Measurements from ENCODE around the gene LRRC74A.
"Not testable (repeated sequence)": the region's sequence is repeated elsewhere in the genome, so short reads cannot be mapped to it uniquely, and the experiment has no call there.

The LRRC74A gene

DNA sequence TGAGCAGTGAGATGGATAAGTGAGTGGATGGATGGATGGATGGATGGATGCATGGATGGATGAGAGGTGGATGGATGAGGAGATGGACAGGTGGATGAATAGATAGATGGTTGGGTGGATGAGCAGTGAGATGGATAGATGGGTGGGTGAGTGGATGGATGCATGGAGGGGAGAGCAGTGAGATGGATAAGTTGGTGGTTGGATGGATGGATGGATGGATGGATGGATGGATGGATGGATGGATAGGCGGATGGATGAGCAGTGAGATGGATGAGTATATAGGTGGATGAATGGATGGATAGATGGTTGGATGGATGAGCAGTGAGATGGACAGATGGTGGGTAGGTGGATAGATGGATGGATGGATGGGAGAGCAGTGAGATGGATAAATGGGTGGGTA lies 30.6 kb downstream of the LRRC74A start:
- no peak for DNase-seq

DNA sequence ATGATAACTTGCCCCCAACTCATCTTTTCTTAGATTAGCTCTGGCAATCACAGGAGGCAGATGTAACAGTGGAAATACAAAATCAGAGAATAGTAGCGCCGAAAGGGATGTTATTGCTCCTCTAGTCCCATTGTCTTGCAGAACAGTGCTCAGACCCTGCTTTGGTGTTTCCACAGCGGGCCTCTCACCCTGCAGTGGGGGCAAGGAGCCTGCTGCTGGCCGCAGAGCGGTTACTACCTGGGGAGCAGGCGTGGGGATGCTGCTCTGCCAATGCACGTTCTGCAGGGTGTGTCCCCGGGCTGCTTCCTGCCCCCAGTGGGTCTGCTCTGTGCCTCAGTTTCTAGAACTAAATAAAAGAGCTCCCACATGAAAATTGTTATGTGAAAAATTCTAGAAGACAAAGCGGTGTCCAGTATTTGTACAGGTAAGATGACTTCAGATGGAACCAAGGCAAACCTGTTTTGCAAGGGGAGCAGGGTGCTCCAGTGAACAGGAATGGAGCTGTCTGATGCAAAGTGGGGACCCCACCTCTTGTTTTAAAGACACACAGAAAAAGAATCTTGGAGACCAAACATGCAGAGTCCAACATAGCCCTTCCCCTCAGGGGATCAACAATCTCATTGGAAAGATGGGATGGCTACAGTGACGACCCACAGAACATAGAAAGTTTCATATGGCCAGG lies 35.5 kb downstream of the LRRC74A start:
- no peak for DNase-seq

DNA sequence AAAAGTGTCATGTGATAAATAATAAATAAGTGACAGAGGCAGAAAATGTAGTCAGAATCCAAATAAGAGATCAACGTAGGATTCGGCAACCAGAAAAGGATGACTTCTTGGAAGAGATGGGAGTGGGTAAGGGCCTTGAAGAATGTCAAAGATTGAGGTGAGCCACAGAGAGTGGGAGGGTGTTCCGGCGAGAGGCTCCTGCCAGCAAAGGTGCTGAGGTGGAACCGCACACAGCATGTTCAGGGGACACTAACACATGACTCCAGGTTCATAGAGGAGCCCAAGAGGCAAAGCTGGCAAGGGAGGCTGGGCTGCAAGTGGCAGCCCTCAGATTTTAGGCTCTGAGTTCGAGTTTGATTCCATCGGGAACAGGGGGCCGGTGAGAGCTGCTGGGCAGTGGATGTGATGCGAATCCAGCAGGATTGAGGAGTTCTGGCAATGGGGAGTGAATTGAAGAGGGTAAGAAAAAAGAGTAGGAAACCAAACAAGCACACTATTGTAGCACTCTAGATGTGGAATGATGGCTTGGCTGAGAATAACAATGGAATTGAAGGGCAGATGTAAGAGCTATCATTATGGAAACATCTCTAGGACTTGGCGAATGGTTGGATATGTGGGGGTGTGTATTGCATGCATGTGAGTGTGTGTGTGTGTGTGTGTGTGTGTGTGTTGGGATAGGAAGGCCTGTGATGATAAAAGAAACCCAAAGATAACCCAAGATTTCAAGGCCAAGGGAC lies 36.5 kb downstream of the LRRC74A start:
- peak; percentile 20 for DNase-seq

- DNase-seq = peak; percentile 98
Measured at GRCh38 chr14:76863724-76864407, 37.7 kb downstream of the LRRC74A start.

GRCh38 chr14:76866456-76866855 lies 40.2 kb downstream of the LRRC74A start:
- no peak for DNase-seq

DNA sequence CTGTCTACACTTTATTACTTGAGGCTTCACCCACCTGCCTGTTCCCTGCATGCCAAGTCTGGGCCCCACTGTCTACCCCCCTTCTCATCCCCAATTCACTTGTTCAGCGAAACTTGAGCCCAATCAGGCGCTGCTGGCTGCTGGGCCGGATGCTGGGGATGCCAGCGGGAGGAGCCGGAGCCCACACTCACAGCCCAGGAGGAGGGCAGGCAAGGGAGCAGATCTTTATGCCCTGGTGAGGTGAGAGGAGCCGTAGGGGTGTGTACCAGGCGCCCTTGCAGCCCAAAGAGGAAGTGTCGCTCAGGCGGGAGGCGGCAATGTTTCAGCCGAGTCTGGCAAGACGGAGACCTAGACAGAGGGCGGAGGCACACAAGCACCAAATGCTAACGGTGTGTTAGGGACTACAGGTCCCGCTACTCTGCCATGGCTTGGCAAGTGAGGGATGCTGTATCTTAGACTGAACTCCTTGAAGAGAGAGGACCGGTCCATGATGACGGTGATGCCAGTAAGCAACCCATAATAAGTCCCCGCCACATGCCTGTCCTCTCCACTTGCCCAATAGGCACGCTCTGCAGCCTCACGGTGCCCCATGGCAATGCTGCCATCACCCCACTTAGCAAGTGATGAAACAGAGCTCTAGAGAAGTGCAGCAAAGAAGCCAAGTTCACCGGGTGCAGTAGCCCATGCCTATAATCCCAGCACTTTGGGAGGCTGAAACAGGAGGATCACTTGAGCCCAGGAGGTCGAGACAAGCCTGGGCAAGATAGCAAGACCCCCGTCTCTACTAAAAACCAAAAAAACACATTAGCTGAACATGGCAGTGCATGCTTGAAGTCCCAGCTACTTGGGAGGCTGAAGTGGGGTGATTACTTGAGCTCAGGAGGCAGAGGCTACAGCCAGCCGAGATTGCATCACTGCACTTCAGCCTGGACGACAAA lies 41.6 kb downstream of the LRRC74A start:
- peak; percentile 85 for DNase-seq

GRCh38 chr14:76868454-76869170 lies 42.4 kb downstream of the LRRC74A start:
- no peak for DNase-seq

DNA sequence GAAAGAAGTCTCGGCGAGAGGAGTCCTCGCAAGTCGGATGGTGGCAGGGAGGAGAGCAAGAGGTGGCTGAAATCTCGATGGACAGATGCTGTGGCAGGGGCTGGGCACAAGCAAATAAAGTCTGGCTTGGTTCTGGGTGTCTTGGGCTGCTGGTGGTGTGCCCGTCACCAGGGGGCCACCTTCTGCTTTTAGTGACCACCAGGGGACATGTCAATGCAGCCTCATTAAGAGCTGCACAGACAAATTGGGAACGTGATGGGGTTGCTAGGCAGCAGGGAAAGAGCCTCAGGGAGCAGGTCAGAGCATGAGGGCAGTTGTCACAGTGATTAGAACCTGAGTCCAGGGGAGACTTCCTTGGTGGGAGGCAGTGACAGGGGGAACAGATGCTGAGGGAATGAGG lies 44.0 kb downstream of the LRRC74A start:
- DNase-seq = no peak

GRCh38 chr14:76872796-76873432 lies 46.7 kb downstream of the LRRC74A start:
- DNase-seq = peak; percentile 81

DNA sequence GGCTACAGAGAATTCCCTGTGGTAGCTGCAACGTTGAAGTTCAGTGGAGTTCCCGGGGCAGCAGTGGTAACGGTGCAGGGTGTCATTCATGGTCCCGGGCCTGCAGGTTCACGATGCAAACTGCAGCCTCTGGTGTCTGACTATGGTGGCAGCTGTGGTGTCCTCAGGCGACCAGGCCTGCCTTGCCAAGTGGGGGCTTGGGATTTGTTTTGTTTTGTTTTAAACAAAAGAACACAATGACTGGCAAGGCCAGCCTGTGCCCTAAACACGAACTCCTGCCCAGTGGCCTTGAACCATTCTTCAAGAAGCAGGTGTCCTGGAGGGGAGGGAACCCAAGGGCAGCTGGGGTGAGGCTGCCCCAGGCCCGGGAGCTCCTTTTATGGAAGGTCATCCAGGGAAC lies 48.5 kb downstream of the LRRC74A start:
- no peak for DNase-seq

DNA sequence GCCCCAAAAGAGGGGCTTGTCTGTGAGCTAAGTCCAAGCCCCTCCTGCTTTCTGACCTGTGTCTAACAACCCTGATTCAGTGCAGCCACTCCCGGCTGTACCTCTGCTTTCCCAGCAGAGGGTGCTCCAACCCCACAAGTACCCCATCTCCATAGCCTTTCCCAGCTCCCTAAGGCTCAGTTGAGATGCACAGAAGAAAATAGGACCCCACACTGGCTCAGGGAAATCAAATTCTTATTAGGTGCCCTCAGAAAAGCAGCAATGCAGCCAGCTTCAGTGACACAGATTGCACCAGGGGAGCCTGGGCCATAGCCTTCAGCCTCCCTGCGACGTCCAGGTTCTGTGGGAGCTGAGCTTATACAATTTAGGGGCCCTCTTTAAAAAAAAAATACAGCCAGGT lies 49.9 kb downstream of the LRRC74A start:
- peak; percentile 91 for DNase-seq

- DNase-seq = peak; percentile 48
Measured at GRCh38 chr14:76877871-76878270, 51.7 kb downstream of the LRRC74A start.

- DNase-seq = no peak
Measured at GRCh38 chr14:76880449-76880848, 54.2 kb downstream of the LRRC74A start.

GRCh38 chr14:76881348-76881747 lies 55.1 kb downstream of the LRRC74A start:
- no peak for DNase-seq

DNA sequence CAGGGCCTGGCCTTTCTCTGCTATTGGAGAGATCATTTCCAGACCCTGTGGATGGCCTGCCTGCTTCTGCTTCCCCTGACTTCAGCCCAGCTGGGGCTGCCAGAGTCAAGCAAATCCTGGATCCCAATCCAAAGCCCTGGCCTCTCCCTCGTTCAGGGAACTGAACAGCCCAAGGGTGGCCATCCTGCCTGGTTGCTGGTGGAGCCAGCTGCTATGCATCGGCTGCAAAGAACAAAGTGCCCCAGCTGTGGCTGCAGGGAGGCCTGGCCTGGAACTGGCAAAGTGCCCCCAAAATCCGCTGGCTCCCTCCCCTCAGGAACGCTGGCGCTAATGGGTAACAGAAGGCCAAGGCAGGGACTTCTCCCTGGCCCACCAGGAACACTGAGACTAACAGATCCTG lies 56.4 kb downstream of the LRRC74A start:
- peak; percentile 83 for DNase-seq

- no peak for DNase-seq
Measured at GRCh38 chr14:76883447-76883846, 57.2 kb downstream of the LRRC74A start.

DNA sequence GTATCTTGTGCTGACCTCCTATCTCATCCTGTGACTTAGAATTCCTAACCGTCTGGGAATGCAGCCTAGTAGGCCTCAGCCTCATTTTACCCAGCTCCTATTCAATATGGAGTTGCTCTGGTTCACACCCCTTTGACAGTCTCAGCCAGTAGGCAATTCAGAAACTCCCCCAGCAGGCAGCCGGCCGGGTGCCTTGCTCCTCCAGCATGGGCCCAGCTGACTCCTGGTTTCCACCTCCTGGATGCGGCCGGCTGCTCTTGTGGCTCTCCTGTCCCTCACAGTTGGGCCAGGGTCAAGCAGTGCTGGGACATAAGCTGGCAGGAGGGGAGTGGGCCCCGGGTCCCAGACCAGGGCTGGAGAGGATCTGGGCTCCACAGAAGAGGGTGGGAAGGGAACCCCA lies 58.2 kb downstream of the LRRC74A start:
- DNase-seq = no peak

DNA sequence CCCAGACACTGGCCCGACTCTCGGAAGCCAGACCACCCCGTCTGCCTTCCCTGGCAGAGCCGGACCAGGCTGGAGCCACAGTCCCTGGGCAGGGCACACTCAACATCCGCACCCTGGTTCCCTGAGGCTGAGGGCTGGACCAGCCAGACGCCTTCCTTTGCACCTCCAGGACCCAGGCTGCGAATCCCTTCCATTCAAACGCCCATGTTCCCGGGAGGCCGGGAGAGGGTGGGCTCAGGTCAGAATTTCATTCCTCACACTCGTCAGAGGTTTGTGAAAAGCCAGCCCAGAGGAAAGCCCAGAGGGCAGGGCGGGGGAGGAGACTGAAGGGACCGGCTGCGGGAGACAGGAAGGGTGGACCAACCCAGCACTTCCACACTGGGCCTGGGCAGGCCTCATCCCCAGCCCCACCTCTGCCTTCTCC lies 58.7 kb downstream of the LRRC74A start:
- DNase-seq = no peak

DNA sequence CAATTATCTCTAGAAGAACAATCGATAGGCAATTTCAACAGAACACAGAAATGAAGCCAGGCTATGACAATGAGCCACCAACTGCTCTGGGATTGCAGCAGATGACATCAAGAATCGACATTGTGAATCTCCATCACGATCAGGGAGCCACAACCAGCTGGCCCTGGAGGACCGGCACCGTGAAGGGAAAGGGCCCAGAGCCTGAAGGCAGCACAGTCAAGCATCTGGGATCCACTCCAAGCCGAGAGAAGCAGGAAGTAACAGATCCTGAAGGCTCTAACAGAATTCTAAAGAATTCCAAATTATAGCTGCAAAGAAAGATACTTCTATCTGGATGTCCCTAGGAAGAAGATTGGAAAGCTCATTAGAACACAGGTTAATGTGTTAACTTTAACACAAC lies 61.0 kb downstream of the LRRC74A start:
- no peak for DNase-seq

DNA sequence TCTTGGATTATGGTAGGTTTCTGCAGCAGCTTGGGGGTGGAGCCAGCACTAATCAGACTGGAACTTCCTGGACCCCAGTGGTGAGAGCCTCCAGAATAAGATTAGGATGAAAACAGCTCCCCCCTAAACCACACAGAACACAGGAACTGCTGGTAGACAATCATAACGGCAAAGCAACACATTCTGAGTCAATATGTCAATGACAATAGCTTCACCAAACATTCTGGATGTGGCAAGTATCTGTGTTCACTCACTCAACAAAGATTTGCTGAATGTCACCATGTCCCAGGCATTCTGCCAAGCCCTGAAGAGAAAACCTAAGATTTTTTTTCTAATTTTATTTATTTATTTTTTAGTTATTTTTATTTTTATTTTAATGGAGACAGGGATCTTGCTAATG lies 65.2 kb downstream of the LRRC74A start:
- DNase-seq = no peak

DNA sequence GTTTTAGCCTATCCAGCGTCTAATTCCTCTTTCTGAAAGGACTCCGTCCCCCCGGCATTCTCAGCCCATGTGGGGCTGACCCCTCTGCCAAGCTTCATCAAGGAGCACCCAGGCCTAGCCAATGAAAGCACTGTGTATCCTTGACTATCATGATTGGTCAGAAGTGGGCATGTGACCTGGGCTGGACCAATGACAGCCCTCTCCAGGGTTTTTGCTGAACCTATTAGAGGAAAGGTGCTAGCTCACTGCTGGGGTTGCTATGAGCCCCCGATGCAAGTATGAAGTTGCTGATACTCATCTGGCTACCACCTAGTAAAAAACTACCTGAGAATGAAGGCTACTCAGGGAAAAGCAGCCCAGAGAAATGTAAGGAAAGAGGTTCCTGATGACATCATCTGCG lies 68.1 kb downstream of the LRRC74A start:
- DNase-seq = no peak

DNA sequence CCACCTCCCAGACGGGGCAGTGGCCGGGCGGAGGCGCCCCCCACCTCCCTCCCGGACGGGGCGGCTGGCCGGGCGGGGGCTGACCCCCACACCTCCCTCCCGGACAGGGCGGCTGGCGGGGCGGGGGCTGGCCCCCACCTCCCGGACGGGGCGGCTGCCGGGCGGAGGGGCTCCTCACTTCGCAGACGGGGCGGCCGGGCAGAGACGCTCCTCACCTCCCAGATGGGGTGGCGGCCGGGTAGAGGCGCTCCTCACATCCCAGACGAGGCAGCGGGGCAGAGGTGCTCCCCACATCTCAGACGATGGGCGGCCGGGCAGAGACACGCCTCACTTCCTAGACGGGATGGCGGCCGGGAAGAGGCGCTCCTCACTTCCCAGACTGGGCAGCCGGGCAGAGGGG lies 71.8 kb downstream of the LRRC74A start:
- not testable (repeated sequence) for DNase-seq

Measured in DMS79 treated with DMSO at 0.1 percent for 48 hours (cell line).